ENCODE measurements around the gene APLP2. TPM values are rescaled to one million over a fixed set of nuclear protein-coding genes. Genes with fewer than 3 reads are reported as not detected.

APLP2 gene
- total RNA-seq, 1 experiment from 2014 or later, result 210 TPM

GRCh38 chr11:130144861-130145281 lies 75.2 kb downstream of the APLP2 start:
- intact Hi-C loops (cut with micrococcal nuclease), result no loop called here
- ChIA-PET POLR2A (no interaction called here), CTCF (interaction anchor here (1.1 to 3.1 kb wide), 3 partner anchors 13 to 263 kb away, joined by 3 to 30 read pairs (median 4); no protein-coding TSS in a partner anchor), RAD21 (ENCODE audit: low non-redundant PET in 1 of 2, low total read pairs in 2 of 2, uncharacterized antibody in 2 of 2, unreplicated experiment in 2 of 2) (interaction anchor here in 1 of 2 experiments (1.1 kb wide), 1 partner anchor 222 kb away, joined by 4 read pairs; no protein-coding TSS in a partner anchor)
- Histone ChIP-seq H3K27ac (ENCODE audit: low read depth, low read length) (no peak overlapping the region), H3K9ac (ENCODE audit: low read length) (no peak overlapping the region), H4K20me1 (ENCODE audit: insufficient read depth) (peaks cover 6% of the 10 kb centered on the region; the same call in 1 of the 2 replicates), H3K27me3 (ENCODE audit: insufficient read depth, low read length) (no peaks in the 10 kb centered on the region), H3K36me3 (ENCODE audit: control insufficient read depth in 1 of 2, insufficient read depth in 2 of 2, low read length in 2 of 2) (peaks cover 7 to 20% of the 10 kb centered on the region in 2 experiments; a peak in 2 of 4 replicates), H3K4me2 (ENCODE audit: low read length) (peak overlapping the region; percentile 69), H3K79me2 (ENCODE audit: insufficient read depth, low read length) (no peaks in the 10 kb centered on the region), H3K4me1 (ENCODE audit: control insufficient read depth in 1 of 2, insufficient read depth in 2 of 2, low read length in 2 of 2) (peaks cover 31 to 41% of the 10 kb centered on the region in 2 experiments), H2AFZ (ENCODE audit: low read depth, low read length, poor library complexity, severe bottlenecking) (no peak overlapping the region), H3K9me2 (ENCODE audit: insufficient read depth) (no peaks in the 10 kb centered on the region), H3K9me3 (ENCODE audit: control insufficient read depth in 1 of 2, insufficient read depth in 1 of 2, low read depth in 1 of 2, low read length in 2 of 2) (no peaks in the 10 kb centered on the region), H3K4me3 (replicated peaks in 1 of 2; ENCODE audit: low read depth in 1 of 2, low read length in 2 of 2) (no peak overlapping the region)
- no TSS peak for BruUV-seq (replicated peaks)
- TF ChIP-seq EZH2phosphoT487 (IDR thresholded peaks at IDR 0.05; ENCODE audit: borderline replicate concordance) (no peak), POLR2AphosphoS5 (IDR thresholded peaks at IDR 0.05; ENCODE audit: low read depth, low read length) (no peak), TCF7L2 (IDR thresholded peaks at IDR 0.05; ENCODE audit: borderline replicate concordance, extremely low read depth, insufficient read depth, insufficient read length) (no peak), YY1 (IDR thresholded peaks at IDR 0.05; ENCODE audit: extremely low read depth, insufficient replicate concordance, low read depth, low read length) (no peak), SRF (IDR thresholded peaks at IDR 0.05; ENCODE audit: low read depth) (no peak), ZNF274 (IDR thresholded peaks at IDR 0.05; ENCODE audit: low read depth, low read length) (no peak), JUND (IDR thresholded peaks at IDR 0.05) (no peak), EZH2 (IDR thresholded peaks at IDR 0.05) (no peak), FOSL1 (IDR thresholded peaks at IDR 0.05; ENCODE audit: low read depth) (no peak), CTCF (IDR thresholded peaks at IDR 0.05 in 2 of 3, conservative IDR thresholded peaks at IDR 0.05 in 1 of 3; ENCODE audit: borderline replicate concordance in 1 of 3, insufficient read depth in 1 of 3, low read depth in 2 of 3, low read length in 2 of 3) (no peak), CEBPB (IDR thresholded peaks at IDR 0.05; ENCODE audit: low read depth) (no peak), SIN3A (IDR thresholded peaks at IDR 0.05; ENCODE audit: low read depth) (no peak), ATF3 (IDR thresholded peaks at IDR 0.05) (no peak)
- no peak for ATAC-seq
- no peak for DNase-seq (ENCODE audit: low read depth, low spot score)
